ENCODE data around the gene POPDC2. TPM values are rescaled to one million over a fixed set of nuclear protein-coding genes. Genes with fewer than 3 reads are reported as not detected.

Gene POPDC2
- total RNA-seq, 1 experiment from 2014 or later = 0.48 TPM

GRCh38 chr3:119628390-119628789 is 32.0 kb downstream of the POPDC2 start:
- ChIA-PET POLR2A (no interaction called here), CTCF (interaction anchor here (1.6 kb wide), 1 partner anchor 28 kb away, joined by 8 read pairs; no protein-coding TSS in a partner anchor)
- no peak overlapping the region for H3K27ac Mint-ChIP-seq
- H3K4me3 Mint-ChIP-seq = no peak overlapping the region
- H3K4me1 Mint-ChIP-seq = peaks cover 20% of the 10 kb centered on the region
- ATAC-seq (no peak), DNase-seq (ENCODE audit: low spot score) (no peak)
- H3K36me3 Mint-ChIP-seq = no peaks in the 10 kb centered on the region; the same call in 1 of the 2 replicates
- no peaks in the 10 kb centered on the region; the same call in 1 of the 2 replicates for H3K27me3 Mint-ChIP-seq (ENCODE audit: low read depth)
- peaks cover 5% of the 10 kb centered on the region; the same call in 1 of the 2 replicates for H3K9me3 Mint-ChIP-seq
- TF ChIP-seq NFYB (CRISPR knock-in tag; conservative IDR thresholded peaks at IDR 0.05; ENCODE audit: low read depth) = no peak
- TF ChIP-seq JUN (CRISPR knock-in tag; IDR thresholded peaks at IDR 0.05) = no peak
- TF ChIP-seq IRF1 (CRISPR knock-in tag; IDR thresholded peaks at IDR 0.05) = no peak
- TF ChIP-seq STAT6 (CRISPR knock-in tag; conservative IDR thresholded peaks at IDR 0.05; ENCODE audit: low read depth) = no peak
- TF ChIP-seq USF2 (CRISPR knock-in tag; IDR thresholded peaks at IDR 0.05) = no peak
- no peak for TF ChIP-seq ZNF232 (CRISPR knock-in tag; IDR thresholded peaks at IDR 0.05)
- TF ChIP-seq CREM (CRISPR knock-in tag; IDR thresholded peaks at IDR 0.05) = no peak
- TF ChIP-seq USF1 (CRISPR knock-in tag; IDR thresholded peaks at IDR 0.05) = no peak
- no peak for TF ChIP-seq AR (CRISPR knock-in tag; IDR thresholded peaks at IDR 0.05)
- no peak for TF ChIP-seq FOXP1 (CRISPR knock-in tag; IDR thresholded peaks at IDR 0.05; ENCODE audit: borderline replicate concordance)
- TF ChIP-seq MAX (CRISPR knock-in tag; IDR thresholded peaks at IDR 0.05) = no peak
- no peak for TF ChIP-seq ERG (CRISPR knock-in tag; IDR thresholded peaks at IDR 0.05)
- no peak for TF ChIP-seq CDX4 (CRISPR knock-in tag; IDR thresholded peaks at IDR 0.05; ENCODE audit: borderline replicate concordance)
- TF ChIP-seq SP1 (CRISPR knock-in tag; conservative IDR thresholded peaks at IDR 0.05) = no peak
- TF ChIP-seq ZNF671 (CRISPR knock-in tag; IDR thresholded peaks at IDR 0.05) = no peak
- TF ChIP-seq ZBTB21 (CRISPR knock-in tag; IDR thresholded peaks at IDR 0.05; ENCODE audit: borderline replicate concordance) = no peak
- no peak for TF ChIP-seq ZNF423 (CRISPR knock-in tag; IDR thresholded peaks at IDR 0.05)
- no peak for TF ChIP-seq TP53 (CRISPR knock-in tag; IDR thresholded peaks at IDR 0.05)
